ENCODE measurements around the gene OR2V1. TPM values are rescaled to one million over a fixed set of nuclear protein-coding genes. Genes with fewer than 3 reads are reported as not detected.

Gene OR2V1
- total and polyA plus RNA-seq, 2 of the 4 experiments (the other 2 are of a cell fraction), result not detected

DNA sequence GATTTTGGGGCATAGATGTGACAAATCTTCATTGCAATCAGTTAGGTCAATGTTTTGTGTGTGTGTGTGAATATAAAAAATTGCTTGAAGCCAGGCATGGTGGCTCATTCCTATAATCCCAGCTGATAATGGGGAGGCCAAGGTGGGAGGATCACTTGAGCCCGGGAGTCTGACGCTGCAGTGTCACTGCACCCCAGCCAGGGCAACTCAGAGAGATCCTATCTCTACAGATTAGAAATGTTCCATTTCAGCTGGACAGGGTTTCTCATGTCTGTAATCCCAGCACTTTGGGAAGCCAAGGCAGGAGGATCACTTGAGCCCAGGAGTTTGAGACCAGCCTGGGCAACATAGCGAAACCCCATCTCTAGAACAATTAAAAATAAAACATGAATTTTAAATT lies 27.9 kb upstream of the OR2V1 start:
- Histone ChIP-seq H2AFZ (replicated peaks; ENCODE audit: low read length, poor library complexity) (no peak overlapping the region), H3K4me2 (ENCODE audit: low read depth, low read length) (no peak overlapping the region), H2BK20ac (ENCODE audit: low read depth, low read length) (no peak overlapping the region), H3K9me1 (ENCODE audit: insufficient read depth, low read length) (peaks cover 3% of the 10 kb centered on the region), H2BK15ac (ENCODE audit: low read depth, low read length) (no peak overlapping the region), H3K27ac (ENCODE audit: insufficient read depth, low read length) (no peak overlapping the region), H3K23ac (ENCODE audit: low read depth, low read length) (no peak overlapping the region), H3K18ac (ENCODE audit: low read depth, low read length) (no peak overlapping the region), H4K20me1 (ENCODE audit: insufficient read depth, low read length) (no peaks in the 10 kb centered on the region), H3K9me3 (ENCODE audit: control insufficient read depth, insufficient read depth, low read length) (no peaks in the 10 kb centered on the region), H3K56ac (ENCODE audit: extremely low read depth, insufficient read depth, low read length) (no peak overlapping the region), H3K14ac (replicated peaks; ENCODE audit: low read depth, low read length) (no peak overlapping the region), H3K79me1 (ENCODE audit: low read depth in 1 of 2, low read length in 2 of 2) (no peaks in the 10 kb centered on the region), H2BK120ac (ENCODE audit: low read depth, low read length) (no peak overlapping the region), H4K91ac (ENCODE audit: insufficient read depth, low read depth, low read length) (no peak overlapping the region), H3K36me3 (ENCODE audit: control insufficient read depth, insufficient read depth, low read length) (no peaks in the 10 kb centered on the region), H3K4me1 (ENCODE audit: control insufficient read depth, insufficient read depth, low read length) (peaks cover 4% of the 10 kb centered on the region), H3K27me3 (ENCODE audit: control insufficient read depth, insufficient read depth, low read length) (peaks cover 4% of the 10 kb centered on the region), H2AK9ac (replicated peaks; ENCODE audit: low read depth, low read length, poor library complexity) (peak overlapping the region; percentile 76), H3K4ac (ENCODE audit: low read depth, low read length) (no peak overlapping the region), H3K4me3 (ENCODE audit: insufficient read depth, low read depth, low read length) (no peak overlapping the region), H4K8ac (ENCODE audit: low read depth in 2 of 2, low read length in 2 of 2) (no peak overlapping the region), H4K5ac (ENCODE audit: low read depth, low read length) (no peak overlapping the region), H3K9ac (ENCODE audit: low read depth, low read length) (no peak overlapping the region), H2BK5ac (ENCODE audit: low read depth, low read length, poor library complexity, severe bottlenecking) (no peak overlapping the region), H2AK5ac (ENCODE audit: low read depth, low read length) (no peak overlapping the region)
- dilution Hi-C loops (cut with HindIII; ENCODE audit: low sequenced_read_pairs, unreplicated experiment) (no loop called here), in situ Hi-C loops (cut with MboI; ENCODE audit: low sequenced_read_pairs) (loop anchor here (10.0 kb wide), 1 partner anchor 284 kb away; no protein-coding TSS in a partner anchor), intact Hi-C loops (cut with micrococcal nuclease) (loop anchor here (1.0 to 5.0 kb wide), 3 partner anchors 25 to 375 kb away; no protein-coding TSS in a partner anchor)
- CTCF ChIA-PET, result interaction anchor here (0.6 kb wide), 1 partner anchor 39 kb away, joined by 3 read pairs; no protein-coding TSS in a partner anchor
- no peak for TF ChIP-seq MAFK (IDR thresholded peaks at IDR 0.05; ENCODE audit: low read depth, low read length)
- no peak for TF ChIP-seq NFE2L2 (IDR thresholded peaks at IDR 0.05; ENCODE audit: low read depth, low read length)
- TF ChIP-seq FOS (IDR thresholded peaks at IDR 0.05; ENCODE audit: low read depth, low read length), result no peak
- TF ChIP-seq, protein P1, sequence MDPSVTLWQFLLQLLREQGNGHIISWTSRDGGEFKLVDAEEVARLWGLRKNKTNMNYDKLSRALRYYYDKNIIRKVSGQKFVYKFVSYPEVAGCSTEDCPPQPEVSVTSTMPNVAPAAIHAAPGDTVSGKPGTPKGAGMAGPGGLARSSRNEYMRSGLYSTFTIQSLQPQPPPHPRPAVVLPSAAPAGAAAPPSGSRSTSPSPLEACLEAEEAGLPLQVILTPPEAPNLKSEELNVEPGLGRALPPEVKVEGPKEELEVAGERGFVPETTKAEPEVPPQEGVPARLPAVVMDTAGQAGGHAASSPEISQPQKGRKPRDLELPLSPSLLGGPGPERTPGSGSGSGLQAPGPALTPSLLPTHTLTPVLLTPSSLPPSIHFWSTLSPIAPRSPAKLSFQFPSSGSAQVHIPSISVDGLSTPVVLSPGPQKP (IDR thresholded peaks at IDR 0.05; ENCODE audit: borderline replicate concordance, low read depth, low read length), result no peak
- TF ChIP-seq MAZ (IDR thresholded peaks at IDR 0.05; ENCODE audit: borderline replicate concordance, low read depth, low read length), result no peak
- TF ChIP-seq RFX5 (IDR thresholded peaks at IDR 0.05; ENCODE audit: low read depth, low read length), result no peak
- TF ChIP-seq CEBPB (IDR thresholded peaks at IDR 0.05; ENCODE audit: low read depth, low read length), result no peak
- no peak for TF ChIP-seq MXI1 (IDR thresholded peaks at IDR 0.05; ENCODE audit: borderline replicate concordance, low read depth, low read length)
- no peak for TF ChIP-seq POLR2A (IDR thresholded peaks at IDR 0.05; ENCODE audit: low read depth, low read length)
- TF ChIP-seq, protein P2, sequence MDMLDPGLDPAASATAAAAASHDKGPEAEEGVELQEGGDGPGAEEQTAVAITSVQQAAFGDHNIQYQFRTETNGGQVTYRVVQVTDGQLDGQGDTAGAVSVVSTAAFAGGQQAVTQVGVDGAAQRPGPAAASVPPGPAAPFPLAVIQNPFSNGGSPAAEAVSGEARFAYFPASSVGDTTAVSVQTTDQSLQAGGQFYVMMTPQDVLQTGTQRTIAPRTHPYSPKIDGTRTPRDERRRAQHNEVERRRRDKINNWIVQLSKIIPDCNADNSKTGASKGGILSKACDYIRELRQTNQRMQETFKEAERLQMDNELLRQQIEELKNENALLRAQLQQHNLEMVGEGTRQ (IDR thresholded peaks at IDR 0.05; ENCODE audit: low read depth, low read length), result no peak
- no peak for TF ChIP-seq BHLHE40 (IDR thresholded peaks at IDR 0.05; ENCODE audit: low read depth, low read length)
- TF ChIP-seq CHD1 (IDR thresholded peaks at IDR 0.05; ENCODE audit: low read depth, low read length), result no peak
- TF ChIP-seq SMC3 (IDR thresholded peaks at IDR 0.05; ENCODE audit: low read depth, low read length), result no peak
- no peak for TF ChIP-seq RCOR1 (IDR thresholded peaks at IDR 0.05; ENCODE audit: insufficient replicate concordance, low read length)
- TF ChIP-seq, protein P3, sequence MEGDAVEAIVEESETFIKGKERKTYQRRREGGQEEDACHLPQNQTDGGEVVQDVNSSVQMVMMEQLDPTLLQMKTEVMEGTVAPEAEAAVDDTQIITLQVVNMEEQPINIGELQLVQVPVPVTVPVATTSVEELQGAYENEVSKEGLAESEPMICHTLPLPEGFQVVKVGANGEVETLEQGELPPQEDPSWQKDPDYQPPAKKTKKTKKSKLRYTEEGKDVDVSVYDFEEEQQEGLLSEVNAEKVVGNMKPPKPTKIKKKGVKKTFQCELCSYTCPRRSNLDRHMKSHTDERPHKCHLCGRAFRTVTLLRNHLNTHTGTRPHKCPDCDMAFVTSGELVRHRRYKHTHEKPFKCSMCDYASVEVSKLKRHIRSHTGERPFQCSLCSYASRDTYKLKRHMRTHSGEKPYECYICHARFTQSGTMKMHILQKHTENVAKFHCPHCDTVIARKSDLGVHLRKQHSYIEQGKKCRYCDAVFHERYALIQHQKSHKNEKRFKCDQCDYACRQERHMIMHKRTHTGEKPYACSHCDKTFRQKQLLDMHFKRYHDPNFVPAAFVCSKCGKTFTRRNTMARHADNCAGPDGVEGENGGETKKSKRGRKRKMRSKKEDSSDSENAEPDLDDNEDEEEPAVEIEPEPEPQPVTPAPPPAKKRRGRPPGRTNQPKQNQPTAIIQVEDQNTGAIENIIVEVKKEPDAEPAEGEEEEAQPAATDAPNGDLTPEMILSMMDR (conservative IDR thresholded peaks at IDR 0.05; ENCODE audit: low read depth, low read length), result no peak
- no peak for TF ChIP-seq RAD21 (IDR thresholded peaks at IDR 0.05; ENCODE audit: low read length)
- ATAC-seq (ENCODE audit: low read depth) (no peak), DNase-seq (no peak)
- BruUV-seq (replicated peaks), result no TSS peak
- no CpG with 5 or more reads among the region's 3 CpGs for WGBS, 2 experiments (ENCODE audit: extremely low coverage in 2 of 2, insufficient read length in 1 of 2)
- POLR2A ChIA-PET (ENCODE audit: unreplicated experiment), result no interaction called here
